H1 (cell line): Measurements from ENCODE around the gene APPL2.

Source experiments
- CTBP2 ChIP-seq: IDR thresholded peaks from 2 replicates; pipeline ENCODE4 v1.7.0; 2011; ENCODE audit warnings: borderline replicate concordance, mild to moderate bottlenecking, moderate library complexity, mixed read lengths, low read length; ENCODE audit not compliant: insufficient read depth, insufficient read length
- GABPA ChIP-seq: IDR thresholded peaks from 2 replicates; pipeline ENCODE4 v1.6.1; 2011; ENCODE audit warnings: mild to moderate bottlenecking, low read length, moderate library complexity, borderline replicate concordance; ENCODE audit not compliant: insufficient read depth
- POLR2AphosphoS5 ChIP-seq: IDR thresholded peaks from 2 replicates; pipeline ENCODE4 v1.6.1; 2011; ENCODE audit warnings: low read depth, low read length
- RNF2 ChIP-seq: fragments of 200-900, 300-1000 bp; sonication (generic); IDR thresholded peaks from 2 replicates; pipeline ENCODE4 v1.7.1; 2016; ENCODE audit warnings: borderline replicate concordance, low read depth, mild to moderate bottlenecking, antibody characterized with exemption, low read length; ENCODE audit not compliant: poor library complexity, severe bottlenecking; ENCODE audit errors: missing control alignments
- SP4 ChIP-seq: IDR thresholded peaks from 2 replicates; pipeline ENCODE4 v1.6.1; 2012; ENCODE audit warnings: low read length, inconsistent platforms
- TAF1 ChIP-seq: IDR thresholded peaks from 2 replicates; pipeline ENCODE4 v1.6.1; 2011; ENCODE audit warnings: mild to moderate bottlenecking, low read depth, low read length
- TBP ChIP-seq: IDR thresholded peaks from 2 replicates; pipeline ENCODE4 v1.6.1; 2011; ENCODE audit warnings: low read depth, low read length, improper control_type of control experiment
- ZNF274 ChIP-seq: IDR thresholded peaks from 2 replicates; pipeline ENCODE4 v1.7.0; 2012; ENCODE audit warnings: low read length, borderline replicate concordance; ENCODE audit errors: extremely low read depth
- TF ChIP-seq, protein P1 (sequence below), 3 experiments: IDR thresholded peaks; 1 replicate in 2 of 3; 2 replicates in 1 of 3; pipeline versions ENCODE4 v1.5.1 to v1.6.1; 2011; ENCODE audit warnings: low read length in 3 of 3, mild to moderate bottlenecking in 3 of 3, inconsistent platforms in 2 of 3, low read depth in 1 of 3, moderate library complexity in 1 of 3; ENCODE audit not compliant: insufficient read depth in 1 of 3; ENCODE audit errors: control extremely low read depth in 1 of 3
- TF ChIP-seq, protein P2 (sequence below): IDR thresholded peaks from 2 replicates; pipeline ENCODE4 v1.6.1; 2011; ENCODE audit warnings: low read length, improper control_type of control experiment
- TF ChIP-seq, protein P3 (sequence below): IDR thresholded peaks from 2 replicates; pipeline ENCODE4 v1.6.1; 2012; ENCODE audit warnings: inconsistent platforms

DNA sequence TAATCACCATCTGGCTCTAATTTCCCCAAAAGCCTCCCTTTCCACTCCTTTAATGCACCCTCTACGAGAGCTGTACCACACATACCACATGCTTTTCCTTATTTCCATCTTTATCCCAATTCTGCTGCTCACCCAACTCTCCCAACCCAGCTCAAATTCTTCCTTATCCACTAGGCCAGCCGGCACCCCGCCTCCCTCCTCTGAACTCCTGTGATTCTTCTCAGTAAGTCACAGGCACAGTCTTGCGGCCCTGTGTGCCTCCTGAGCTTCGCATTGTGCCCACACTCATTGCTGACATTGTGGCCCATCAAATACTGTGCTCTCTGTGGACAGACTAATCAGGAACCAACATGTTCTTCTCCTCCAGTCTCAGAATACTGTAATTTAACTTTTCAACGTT, 45.4 kb downstream of the APPL2 start:
- TF ChIP-seq, protein P1, sequence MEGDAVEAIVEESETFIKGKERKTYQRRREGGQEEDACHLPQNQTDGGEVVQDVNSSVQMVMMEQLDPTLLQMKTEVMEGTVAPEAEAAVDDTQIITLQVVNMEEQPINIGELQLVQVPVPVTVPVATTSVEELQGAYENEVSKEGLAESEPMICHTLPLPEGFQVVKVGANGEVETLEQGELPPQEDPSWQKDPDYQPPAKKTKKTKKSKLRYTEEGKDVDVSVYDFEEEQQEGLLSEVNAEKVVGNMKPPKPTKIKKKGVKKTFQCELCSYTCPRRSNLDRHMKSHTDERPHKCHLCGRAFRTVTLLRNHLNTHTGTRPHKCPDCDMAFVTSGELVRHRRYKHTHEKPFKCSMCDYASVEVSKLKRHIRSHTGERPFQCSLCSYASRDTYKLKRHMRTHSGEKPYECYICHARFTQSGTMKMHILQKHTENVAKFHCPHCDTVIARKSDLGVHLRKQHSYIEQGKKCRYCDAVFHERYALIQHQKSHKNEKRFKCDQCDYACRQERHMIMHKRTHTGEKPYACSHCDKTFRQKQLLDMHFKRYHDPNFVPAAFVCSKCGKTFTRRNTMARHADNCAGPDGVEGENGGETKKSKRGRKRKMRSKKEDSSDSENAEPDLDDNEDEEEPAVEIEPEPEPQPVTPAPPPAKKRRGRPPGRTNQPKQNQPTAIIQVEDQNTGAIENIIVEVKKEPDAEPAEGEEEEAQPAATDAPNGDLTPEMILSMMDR (IDR thresholded peaks at IDR 0.05; ENCODE audit: control extremely low read depth in 1 of 3, insufficient read depth in 1 of 3, low read depth in 1 of 3, low read length in 3 of 3), result no peak
- TF ChIP-seq, protein P2, sequence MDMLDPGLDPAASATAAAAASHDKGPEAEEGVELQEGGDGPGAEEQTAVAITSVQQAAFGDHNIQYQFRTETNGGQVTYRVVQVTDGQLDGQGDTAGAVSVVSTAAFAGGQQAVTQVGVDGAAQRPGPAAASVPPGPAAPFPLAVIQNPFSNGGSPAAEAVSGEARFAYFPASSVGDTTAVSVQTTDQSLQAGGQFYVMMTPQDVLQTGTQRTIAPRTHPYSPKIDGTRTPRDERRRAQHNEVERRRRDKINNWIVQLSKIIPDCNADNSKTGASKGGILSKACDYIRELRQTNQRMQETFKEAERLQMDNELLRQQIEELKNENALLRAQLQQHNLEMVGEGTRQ, result no peak
- TF ChIP-seq POLR2AphosphoS5, result no peak
- TF ChIP-seq, protein P3, sequence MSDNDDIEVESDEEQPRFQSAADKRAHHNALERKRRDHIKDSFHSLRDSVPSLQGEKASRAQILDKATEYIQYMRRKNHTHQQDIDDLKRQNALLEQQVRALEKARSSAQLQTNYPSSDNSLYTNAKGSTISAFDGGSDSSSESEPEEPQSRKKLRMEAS, result no peak
- TF ChIP-seq TBP, result no peak
- no peak for TF ChIP-seq SP4
- TF ChIP-seq CTBP2, result no peak
- TF ChIP-seq TAF1, result no peak
- TF ChIP-seq ZNF274, result no peak
- TF ChIP-seq GABPA, result no peak
- no peak for TF ChIP-seq RNF2
